Keratinocyte (primary cell): ENCODE results near the gene TEX19. TPM values are rescaled to one million over a fixed set of nuclear protein-coding genes. Genes with fewer than 3 reads are reported as not detected.

Experiments
- DNase-seq: peaks from one replicate; pipeline ENCODE4 v3.0.0-alpha.2; 2011; ENCODE audit warnings: low read depth, missing footprints, low spot score
- FAIRE-seq: peaks from 2 replicates; lab custom pipeline; 2011; peaks lifted over from hg19 to GRCh38; lab: Jason Lieb, UNC
- H2AFZ ChIP-seq: 2 replicates; pipeline ENCODE4 v1.6.0; 2012; ENCODE audit warnings: low read length, control low read depth, inconsistent platforms; ENCODE audit not compliant: control insufficient read depth
- H3K27ac ChIP-seq: 2 replicates; pipeline ENCODE4 v1.5.1; 2011; ENCODE audit warnings: low read length; ENCODE audit not compliant: control insufficient read depth, insufficient read depth
- H3K27me3 ChIP-seq: 3 replicates; pipeline ENCODE4 v1.6.0; 2011; ENCODE audit warnings: low read length; ENCODE audit not compliant: control insufficient read depth, insufficient read depth; ENCODE audit errors: extremely low read depth
- H3K36me3 ChIP-seq, 2 experiments: 2 replicates in 1 of 2; 3 replicates in 1 of 2; pipeline ENCODE4 v1.5.1; 2011; ENCODE audit warnings: low read length in 2 of 2, mild to moderate bottlenecking in 1 of 2; ENCODE audit not compliant: control insufficient read depth in 2 of 2, insufficient read depth in 2 of 2; ENCODE audit errors: extremely low read depth in 1 of 2
- H3K4me1 ChIP-seq: 3 replicates; pipeline ENCODE4 v1.5.1; 2011; ENCODE audit warnings: low read length; ENCODE audit not compliant: control insufficient read depth, insufficient read depth; ENCODE audit errors: extremely low read depth
- H3K4me2 ChIP-seq: 3 replicates; pipeline ENCODE4 v1.6.0; 2011; ENCODE audit warnings: low read depth, low read length; ENCODE audit not compliant: control insufficient read depth, insufficient read depth; ENCODE audit errors: extremely low read depth
- H3K4me3 ChIP-seq, 3 experiments: fragments of 200-600 bp in 1 of 3; sonication (generic) in 1 of 3; 2 replicates in 2 of 3; 3 replicates in 1 of 3; pipeline ENCODE4 v1.5.1; 2011 to 2016; ENCODE audit warnings: low read length in 3 of 3, mild to moderate bottlenecking in 3 of 3, control low read depth in 2 of 3, inconsistent platforms in 1 of 3, low read depth in 1 of 3, mixed read lengths in 1 of 3, mixed run types in 1 of 3, moderate library complexity in 1 of 3; ENCODE audit not compliant: control insufficient read depth in 2 of 3, insufficient read depth in 2 of 3; ENCODE audit errors: extremely low read depth in 1 of 3
- H3K79me2 ChIP-seq: 2 replicates; pipeline ENCODE4 v1.6.0; 2012; ENCODE audit warnings: low read length; ENCODE audit not compliant: control insufficient read depth, insufficient read depth
- H3K9ac ChIP-seq: 3 replicates; pipeline ENCODE4 v1.6.0; 2011; ENCODE audit warnings: low read length; ENCODE audit not compliant: control insufficient read depth, insufficient read depth; ENCODE audit errors: extremely low read depth
- H3K9me1 ChIP-seq: 3 replicates; pipeline ENCODE4 v1.6.0; 2011; ENCODE audit warnings: low read length; ENCODE audit not compliant: control insufficient read depth, insufficient read depth; ENCODE audit errors: extremely low read depth
- H3K9me3 ChIP-seq: 2 replicates; pipeline ENCODE4 v1.5.1; 2012; ENCODE audit warnings: low read depth, low read length; ENCODE audit not compliant: control insufficient read depth
- H4K20me1 ChIP-seq: 3 replicates; pipeline ENCODE4 v1.6.0; 2011; ENCODE audit warnings: low read length; ENCODE audit not compliant: control insufficient read depth, insufficient read depth; ENCODE audit errors: extremely low read depth
- EZH2 ChIP-seq: IDR thresholded peaks from one replicate; pipeline ENCODE4 v1.6.1; 2012; ENCODE audit warnings: inconsistent platforms, mild to moderate bottlenecking, low read length, moderate library complexity
- dilution Hi-C: fragments of 300-500 bp; cut with MboI; formaldehyde crosslinking; loops from one replicate; pipeline ENCODE4 v1.7.0; 2020; ENCODE audit warnings: low sequenced_read_pairs; ENCODE audit not compliant: extremely low pct_ligation_motif_present
- polyA plus RNA-seq, 5 experiments: library from polyadenylated mRNA; depleted of rRNA in 3 of 5; stranded (reverse) in 3 of 5; stranded (forward) in 1 of 5; unstranded in 1 of 5; fragments of >200 nt; gene quantifications; 1 replicate in 1 of 5; 2 replicates in 3 of 5; 3 replicates in 1 of 5; pipeline versions ENCODE4 v1.2.1 to v1.2.3, GENCODE V29; 2011 to 2012; ENCODE audit warnings: missing spikeins in 2 of 5, low read depth in 1 of 5, low replicate concordance in 1 of 5
- TF ChIP-seq, protein P1 (sequence below), 3 experiments: IDR thresholded peaks in 1 of 3; conservative IDR thresholded peaks in 1 of 3; optimal IDR thresholded peaks in 1 of 3; 2 replicates in 2 of 3; 3 replicates in 1 of 3; pipeline versions ENCODE3 to v1.5.1; 2011; ENCODE audit warnings: low read length in 3 of 3, mild to moderate bottlenecking in 3 of 3, moderate library complexity in 2 of 3, control low read depth in 1 of 3, inconsistent platforms in 1 of 3; ENCODE audit not compliant: insufficient read depth in 2 of 3; ENCODE audit errors: extremely low read depth in 1 of 3

The TEX19 gene
- polyA plus RNA-seq, 1 donor (not counting 4 experiments of a cell fraction or from before 2014, with no cell fraction given): not detected

DNA sequence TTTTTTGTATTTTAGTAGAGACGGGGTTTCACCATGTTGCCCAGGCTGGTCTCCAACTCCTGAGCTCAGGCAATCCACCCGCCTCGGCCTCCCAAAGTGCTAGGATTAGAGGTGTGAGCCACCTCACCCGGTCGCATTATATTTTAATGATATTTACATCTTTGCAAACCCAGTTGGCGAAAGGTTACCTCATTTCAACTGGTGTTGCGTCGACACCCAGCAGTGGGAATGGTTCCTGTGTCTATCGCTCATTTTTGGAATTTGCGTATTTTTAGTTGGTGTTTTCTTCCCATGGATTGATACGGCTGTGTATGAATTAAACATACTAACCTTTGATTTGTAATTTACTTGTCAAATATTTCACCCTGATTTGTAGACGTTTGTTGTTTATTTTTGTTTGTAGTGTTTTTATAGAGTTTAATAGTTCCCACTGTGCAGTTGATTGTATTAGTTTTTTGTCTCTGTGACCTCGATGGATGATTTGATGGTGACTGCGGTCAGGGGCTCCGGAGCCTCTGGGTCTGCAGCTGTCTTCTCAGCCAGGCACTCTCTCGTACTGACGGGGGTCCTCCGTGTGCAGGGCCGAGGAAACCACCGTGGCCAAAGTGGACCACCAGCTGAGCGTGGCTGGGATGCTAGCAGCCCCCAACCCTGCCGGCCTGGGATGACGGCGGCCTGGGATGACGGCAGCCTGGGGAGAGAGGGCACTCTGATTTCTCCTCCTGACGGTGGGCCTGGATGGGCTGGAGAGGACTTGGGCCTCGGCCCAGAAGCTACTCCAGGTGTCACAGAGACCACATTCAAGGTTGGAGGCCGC is 45.6 kb upstream of the TEX19 start:
- H3K4me3 ChIP-seq: no peak overlapping the region
- no peak overlapping the region for H3K4me2 ChIP-seq
- no peak overlapping the region for H3K27ac ChIP-seq
- TF ChIP-seq EZH2: no peak
- TF ChIP-seq, protein P1, sequence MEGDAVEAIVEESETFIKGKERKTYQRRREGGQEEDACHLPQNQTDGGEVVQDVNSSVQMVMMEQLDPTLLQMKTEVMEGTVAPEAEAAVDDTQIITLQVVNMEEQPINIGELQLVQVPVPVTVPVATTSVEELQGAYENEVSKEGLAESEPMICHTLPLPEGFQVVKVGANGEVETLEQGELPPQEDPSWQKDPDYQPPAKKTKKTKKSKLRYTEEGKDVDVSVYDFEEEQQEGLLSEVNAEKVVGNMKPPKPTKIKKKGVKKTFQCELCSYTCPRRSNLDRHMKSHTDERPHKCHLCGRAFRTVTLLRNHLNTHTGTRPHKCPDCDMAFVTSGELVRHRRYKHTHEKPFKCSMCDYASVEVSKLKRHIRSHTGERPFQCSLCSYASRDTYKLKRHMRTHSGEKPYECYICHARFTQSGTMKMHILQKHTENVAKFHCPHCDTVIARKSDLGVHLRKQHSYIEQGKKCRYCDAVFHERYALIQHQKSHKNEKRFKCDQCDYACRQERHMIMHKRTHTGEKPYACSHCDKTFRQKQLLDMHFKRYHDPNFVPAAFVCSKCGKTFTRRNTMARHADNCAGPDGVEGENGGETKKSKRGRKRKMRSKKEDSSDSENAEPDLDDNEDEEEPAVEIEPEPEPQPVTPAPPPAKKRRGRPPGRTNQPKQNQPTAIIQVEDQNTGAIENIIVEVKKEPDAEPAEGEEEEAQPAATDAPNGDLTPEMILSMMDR (optimal IDR thresholded peaks at IDR 0.05 in 1 of 3, IDR thresholded peaks at IDR 0.05 in 1 of 3, conservative IDR thresholded peaks at IDR 0.05 in 1 of 3; ENCODE audit: extremely low read depth in 1 of 3, insufficient read depth in 2 of 3, low read length in 3 of 3): no peak
- no peak overlapping the region for H3K9ac ChIP-seq
- H2AFZ ChIP-seq: no peak overlapping the region
- H3K9me1 ChIP-seq: no peaks in the 10 kb centered on the region
- no peaks in the 10 kb centered on the region for H3K79me2 ChIP-seq
- dilution Hi-C loops: no loop called here
- DNase-seq (no peak), FAIRE-seq (no peak)
- no peaks in the 10 kb centered on the region for H3K36me3 ChIP-seq
- no peaks in the 10 kb centered on the region for H4K20me1 ChIP-seq
- peaks cover 71% of the 10 kb centered on the region for H3K27me3 ChIP-seq
- H3K4me1 ChIP-seq: no peaks in the 10 kb centered on the region
- H3K9me3 ChIP-seq: peaks cover 3% of the 10 kb centered on the region

DNA sequence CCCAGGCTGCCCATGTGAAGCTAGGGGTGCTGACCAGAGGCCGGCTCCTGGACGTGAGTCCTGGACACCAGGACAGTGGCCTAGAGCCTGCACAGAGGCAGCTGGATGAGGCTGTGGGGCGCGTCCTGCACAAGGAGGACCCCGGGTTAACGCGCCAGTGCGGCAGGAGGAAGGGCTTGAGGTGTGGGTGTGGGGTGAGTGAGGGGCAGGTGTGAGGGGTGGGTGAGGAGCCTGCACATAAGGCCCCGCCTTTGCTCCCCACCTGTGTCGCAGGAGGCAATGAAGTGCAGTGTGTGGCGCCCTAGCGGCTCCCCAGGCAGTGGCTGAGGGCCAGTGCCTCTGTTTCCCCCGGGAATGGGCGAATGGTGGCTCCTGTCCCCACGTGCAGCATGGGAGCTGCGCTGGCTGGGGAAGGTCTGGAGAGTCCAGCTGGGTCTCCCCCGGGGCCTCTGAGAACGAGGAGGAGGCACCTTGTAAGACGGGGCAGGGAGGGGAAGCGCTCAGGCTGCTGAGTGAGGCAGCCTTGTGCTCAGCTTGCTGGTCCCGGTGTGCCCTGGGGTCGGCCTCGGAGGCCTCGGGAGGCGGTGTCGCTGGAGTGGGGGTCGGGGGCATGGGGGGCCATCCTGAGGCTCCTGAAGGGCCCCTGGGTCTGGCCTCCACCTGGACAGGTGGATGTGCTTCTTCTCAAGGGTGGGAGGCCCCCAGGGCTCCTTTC is 44.9 kb upstream of the TEX19 start:
- Histone ChIP-seq H3K27ac (no peak overlapping the region), H3K9me1 (no peaks in the 10 kb centered on the region), H3K4me2 (no peak overlapping the region), H4K20me1 (no peaks in the 10 kb centered on the region), H3K79me2 (no peaks in the 10 kb centered on the region), H3K9me3 (peaks cover 10% of the 10 kb centered on the region), H3K27me3 (peaks cover 64% of the 10 kb centered on the region), H3K9ac (no peak overlapping the region), H2AFZ (no peak overlapping the region), H3K4me3 (no peak overlapping the region), H3K36me3 (no peaks in the 10 kb centered on the region), H3K4me1 (no peaks in the 10 kb centered on the region)
- no peak for DNase-seq
- dilution Hi-C loops: no loop called here
- TF ChIP-seq, protein P1 (optimal IDR thresholded peaks at IDR 0.05 in 1 of 3, IDR thresholded peaks at IDR 0.05 in 1 of 3, conservative IDR thresholded peaks at IDR 0.05 in 1 of 3; ENCODE audit: extremely low read depth in 1 of 3, insufficient read depth in 2 of 3, low read length in 3 of 3): no peak
- TF ChIP-seq EZH2: no peak
- FAIRE-seq: no peak
